Nucleus accumbens (tissue), 56 donors: Measurements from ENCODE around the gene HOTAIR.

Experiments used
- DNase-seq, 56 donors: peaks; one replicate each; lab custom pipeline; 2025; lab: John Stamatoyannopoulos, UW

HOTAIR gene

GRCh38 chr12:53977596-53978445 is 3.1 kb upstream of the HOTAIR start:
- no peak for DNase-seq

DNA sequence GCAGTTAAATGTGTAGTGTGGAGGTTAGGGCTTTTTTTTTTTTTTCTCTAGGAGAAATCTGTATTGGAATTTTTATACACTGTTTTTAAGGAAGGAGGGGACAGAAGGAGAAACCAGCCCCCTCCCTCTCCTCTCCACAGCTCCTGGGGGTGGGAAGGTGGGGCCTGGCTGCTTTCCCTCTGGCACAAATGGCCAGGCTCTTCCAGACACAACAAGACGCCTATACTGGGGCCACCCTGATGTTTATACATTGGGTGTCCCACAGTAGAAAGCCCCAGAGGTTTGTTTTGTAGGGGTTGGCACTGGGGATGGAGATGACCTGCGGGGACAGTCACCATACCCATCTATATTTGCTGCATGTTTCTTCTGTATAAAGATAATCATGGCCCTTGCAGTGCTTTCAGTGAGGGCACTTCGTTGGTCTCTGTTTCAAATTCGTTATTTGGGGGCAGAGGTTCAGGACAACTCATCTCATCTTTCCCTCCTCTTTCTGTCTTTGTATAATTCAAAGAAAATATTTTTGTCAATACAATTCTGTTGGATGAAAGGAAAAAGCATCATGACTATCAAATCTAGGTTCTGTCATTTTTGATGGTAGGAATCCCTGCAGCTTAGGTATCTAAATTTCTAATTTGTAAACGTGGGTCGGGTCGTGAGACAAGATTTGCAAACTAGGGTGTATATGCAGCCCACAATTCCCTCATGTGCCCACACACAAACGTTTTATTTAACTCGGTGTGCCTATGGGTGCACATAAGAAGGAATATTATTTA is 2.3 kb upstream of the HOTAIR start:
- no peak for DNase-seq

- DNase-seq = no peak
Measured at GRCh38 chr12:53976172-53976822, 1.5 kb upstream of the HOTAIR start.

DNA sequence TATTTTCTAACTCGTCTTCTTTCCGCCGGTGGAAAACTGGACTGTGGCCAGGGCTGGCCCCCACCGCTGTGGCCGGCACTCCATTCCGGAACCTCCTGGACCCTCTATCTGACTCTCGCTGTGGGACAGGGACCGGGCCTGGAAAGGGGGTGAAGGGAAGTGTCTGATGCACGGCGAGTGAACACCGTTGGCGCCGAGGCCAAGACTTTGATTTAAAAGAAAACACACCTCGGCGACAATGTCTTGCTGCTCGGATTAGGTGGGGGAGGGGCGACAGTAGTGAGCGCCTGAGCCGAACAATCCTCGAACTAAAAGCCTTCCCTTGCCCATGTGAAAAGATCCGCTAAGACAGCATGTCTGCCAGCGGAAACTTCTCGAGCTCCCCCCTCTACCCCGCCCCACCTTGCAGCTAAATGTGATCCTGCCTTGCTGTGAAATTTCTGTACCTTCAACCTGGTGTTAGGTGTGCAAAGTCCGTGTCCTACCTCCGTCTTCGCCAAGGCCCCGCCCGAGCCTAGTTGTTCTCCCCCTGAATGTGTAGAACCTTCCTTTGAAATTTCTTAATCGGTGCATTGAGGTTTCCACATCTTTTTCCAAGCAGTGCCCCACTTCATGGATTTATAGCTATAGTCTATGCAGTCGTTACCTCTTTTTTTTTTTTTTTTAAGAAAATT is 862 bp upstream of the HOTAIR start:
- DNase-seq = no peak

DNA sequence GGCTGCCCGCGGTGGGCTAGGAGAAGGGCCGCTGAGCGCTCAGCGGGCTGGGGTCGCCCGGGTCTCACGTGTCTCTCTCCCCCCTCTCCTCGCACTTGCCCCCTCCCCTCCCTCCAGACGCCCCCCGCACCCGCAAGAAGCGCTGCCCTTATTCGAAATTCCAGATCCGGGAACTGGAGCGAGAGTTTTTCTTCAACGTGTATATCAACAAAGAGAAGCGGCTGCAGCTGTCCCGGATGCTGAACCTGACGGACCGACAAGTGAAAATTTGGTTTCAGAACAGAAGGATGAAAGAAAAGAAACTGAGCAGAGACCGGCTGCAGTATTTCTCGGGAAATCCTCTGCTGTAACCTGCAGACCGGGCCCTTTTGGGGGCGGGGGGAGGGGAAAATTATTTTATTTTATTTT is 314 bp upstream of the HOTAIR start:
- no peak for DNase-seq

DNA sequence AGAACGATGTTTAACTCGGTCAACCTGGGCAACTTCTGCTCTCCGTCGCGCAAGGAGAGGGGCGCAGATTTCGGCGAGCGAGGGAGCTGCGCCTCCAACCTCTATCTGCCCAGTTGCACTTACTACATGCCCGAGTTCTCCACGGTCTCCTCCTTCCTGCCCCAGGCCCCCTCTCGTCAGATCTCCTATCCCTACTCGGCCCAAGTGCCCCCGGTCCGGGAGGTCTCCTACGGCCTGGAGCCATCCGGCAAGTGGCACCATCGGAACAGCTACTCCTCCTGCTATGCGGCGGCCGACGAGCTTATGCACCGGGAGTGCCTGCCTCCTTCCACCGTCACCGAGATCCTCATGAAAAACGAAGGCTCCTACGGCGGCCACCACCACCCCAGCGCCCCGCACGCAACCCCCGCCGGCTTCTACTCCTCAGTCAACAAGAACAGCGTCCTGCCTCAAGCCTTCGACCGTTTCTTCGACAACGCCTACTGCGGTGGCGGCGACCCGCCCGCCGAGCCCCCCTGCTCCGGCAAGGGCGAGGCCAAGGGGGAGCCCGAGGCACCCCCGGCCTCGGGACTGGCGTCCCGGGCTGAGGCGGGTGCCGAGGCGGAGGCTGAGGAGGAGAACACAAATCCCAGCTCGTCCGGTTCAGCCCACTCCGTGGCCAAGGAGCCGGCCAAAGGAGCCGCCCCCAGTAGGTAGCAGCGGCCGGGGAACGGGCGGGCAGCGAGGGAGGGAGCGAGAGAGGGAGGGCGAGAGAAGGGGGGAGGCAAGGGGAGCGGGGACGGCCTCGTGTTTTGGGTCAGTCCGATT is 1.3 kb downstream of the HOTAIR start:
- DNase-seq = no peak

DNA sequence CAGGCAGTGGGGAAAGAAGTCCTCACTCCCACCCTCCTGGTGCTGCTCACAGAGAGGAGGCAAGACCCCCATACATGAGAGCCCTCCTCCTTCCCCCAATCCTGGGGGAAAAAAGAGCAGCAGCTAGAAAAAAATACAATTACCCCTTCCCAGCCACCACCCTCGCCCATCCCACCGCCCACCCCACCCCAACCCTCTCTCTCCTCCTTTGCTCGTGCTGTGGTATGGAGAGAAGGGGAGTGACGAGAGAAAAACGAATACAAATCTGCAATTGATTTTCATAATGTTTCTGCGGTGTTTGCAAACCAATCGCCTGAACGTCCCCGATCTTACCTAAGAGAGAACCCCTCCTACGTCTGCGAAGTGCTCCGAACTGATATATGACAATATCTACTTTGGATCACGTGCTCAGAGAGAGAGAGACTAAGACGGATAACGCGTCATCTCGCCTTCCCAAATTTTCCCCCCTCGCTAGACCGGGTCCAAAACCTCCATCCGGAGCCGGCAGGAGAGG is 2.0 kb downstream of the HOTAIR start, which contains the start of gene HOXC11:
Gene HOXC11, plus strand, starts transcription at position 405 of the 514 bp plus-strand sequence. CDS start 116 bp downstream, outside the sequence.
- DNase-seq = no peak

DNA sequence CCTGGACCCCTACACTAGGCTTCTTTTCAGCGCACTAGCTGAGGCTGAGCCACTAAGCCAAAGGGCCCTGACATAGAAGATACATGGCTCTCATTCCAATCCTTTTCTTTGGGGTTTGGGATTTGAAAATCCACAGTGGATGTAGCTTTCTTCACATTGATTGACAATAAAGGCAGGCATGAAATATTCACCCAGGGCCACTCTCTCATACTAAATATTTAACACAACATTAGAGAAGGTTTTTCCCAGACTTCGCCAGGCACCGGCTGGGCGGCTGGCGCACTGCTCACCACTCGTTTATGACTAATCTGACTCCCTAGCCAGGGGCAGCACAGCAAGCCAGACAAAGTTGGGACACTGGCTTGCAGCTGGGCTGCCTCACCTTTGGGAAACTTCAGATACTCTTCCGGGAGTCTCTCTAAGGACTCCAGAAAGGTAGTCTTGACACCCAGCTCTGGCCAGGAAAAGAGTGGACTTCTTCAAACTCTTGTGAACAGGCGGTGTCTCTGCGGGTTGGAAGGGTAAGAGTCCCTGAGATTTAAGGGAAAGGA is 2.5 kb downstream of the HOTAIR start:
- DNase-seq = no peak

DNA sequence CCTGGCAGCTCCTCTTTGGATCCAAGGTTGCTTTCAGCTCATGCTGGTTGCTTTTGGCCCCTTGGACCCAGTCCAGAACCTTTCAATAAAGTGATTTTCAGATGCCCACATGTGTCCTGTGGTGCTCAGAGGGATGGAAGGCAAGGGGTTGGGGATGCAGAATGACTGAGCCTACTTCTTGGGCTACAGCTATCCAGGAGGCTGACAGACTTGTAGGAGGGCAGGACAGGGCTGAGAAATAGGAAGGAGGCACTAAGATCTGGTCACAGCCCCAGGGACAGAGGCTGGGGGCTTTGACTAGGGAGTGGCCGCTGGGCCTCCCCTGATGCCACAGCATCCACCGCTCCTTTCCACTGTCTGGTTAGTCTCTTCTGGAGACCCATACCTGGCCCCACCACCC is 3.1 kb downstream of the HOTAIR start:
- DNase-seq = no peak

GRCh38 chr12:53971129-53971528 is 3.6 kb downstream of the HOTAIR start:
- no peak for DNase-seq

- DNase-seq = no peak
Measured at GRCh38 chr12:53970451-53970850, 4.3 kb downstream of the HOTAIR start.

DNA sequence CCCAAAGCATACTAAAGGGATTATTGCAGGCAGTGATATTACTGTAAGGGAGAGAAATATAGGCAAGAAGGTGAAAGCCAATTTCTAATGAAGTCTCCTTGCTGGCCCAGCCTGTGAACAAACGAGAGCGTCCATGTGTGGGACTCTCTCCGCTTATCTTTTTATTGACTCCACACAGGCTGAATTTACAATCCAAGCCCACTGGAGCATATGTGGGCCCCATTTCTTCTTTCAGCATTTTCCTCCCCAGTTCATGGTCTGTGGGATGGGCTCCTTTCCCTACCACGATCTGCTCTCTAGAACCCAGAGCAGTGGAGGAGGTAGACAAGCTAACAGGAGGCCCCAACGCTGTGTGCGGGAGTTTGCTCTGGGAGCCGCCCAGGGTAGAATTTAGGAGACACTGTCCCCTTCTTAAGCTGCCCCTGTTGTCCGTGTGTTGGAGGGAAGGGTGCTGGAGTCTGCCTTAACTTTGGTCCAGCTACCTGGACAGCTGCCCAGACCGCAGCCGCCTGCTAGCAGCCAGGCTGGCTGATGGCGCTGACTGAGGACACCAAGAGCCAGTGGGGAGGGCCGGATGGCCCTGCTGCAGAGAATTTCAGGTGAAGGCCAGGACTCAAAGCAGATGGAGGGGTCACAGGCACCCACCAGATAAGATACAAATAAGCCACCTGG is 5.0 kb downstream of the HOTAIR start:
- DNase-seq = no peak

DNA sequence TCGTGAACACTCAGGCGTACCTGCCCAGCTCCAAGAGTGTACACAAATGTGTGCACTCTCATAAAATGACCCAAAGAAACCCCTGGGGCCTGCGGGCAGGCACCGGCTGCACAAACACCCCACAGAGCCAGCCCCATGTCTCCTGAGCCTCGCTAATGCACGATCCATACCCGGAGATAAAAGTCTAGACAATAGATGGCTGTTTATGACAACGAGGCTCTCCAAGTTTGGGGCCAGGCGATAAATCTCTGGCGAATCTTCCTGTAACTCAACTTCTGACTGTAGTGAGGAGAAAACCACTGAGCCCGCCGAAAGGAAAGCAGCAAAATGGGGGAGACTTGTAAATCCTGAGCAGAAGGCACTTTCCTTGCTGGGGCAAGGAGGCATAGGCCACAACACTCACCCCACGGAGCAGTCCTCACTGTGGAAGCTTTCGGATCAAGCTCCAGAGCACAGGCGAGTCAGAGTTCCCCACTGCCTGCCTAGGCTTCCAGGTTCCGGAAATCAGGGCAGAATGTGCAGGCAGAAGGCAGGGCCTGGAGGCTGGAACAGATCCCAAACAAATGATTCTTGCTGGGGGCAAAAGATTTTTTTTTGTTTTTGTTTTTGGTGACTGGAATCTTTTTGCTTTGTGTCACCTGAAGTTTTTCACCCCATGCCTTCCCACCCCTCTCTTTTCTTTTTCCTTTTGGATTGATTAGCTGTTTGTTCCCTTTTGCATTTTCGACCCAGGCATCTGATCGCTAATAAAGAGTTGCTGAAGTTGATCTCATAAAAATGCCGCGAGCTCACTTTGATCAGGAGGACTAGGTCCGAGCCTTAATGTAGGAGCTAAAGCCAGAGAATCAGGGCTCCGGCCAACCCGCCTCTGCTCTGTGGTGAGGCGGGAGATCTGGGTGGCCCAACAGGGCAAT is 6.3 kb downstream of the HOTAIR start:
- DNase-seq = no peak

- DNase-seq = no peak
Measured at GRCh38 chr12:53967421-53967925, 7.3 kb downstream of the HOTAIR start.

DNA sequence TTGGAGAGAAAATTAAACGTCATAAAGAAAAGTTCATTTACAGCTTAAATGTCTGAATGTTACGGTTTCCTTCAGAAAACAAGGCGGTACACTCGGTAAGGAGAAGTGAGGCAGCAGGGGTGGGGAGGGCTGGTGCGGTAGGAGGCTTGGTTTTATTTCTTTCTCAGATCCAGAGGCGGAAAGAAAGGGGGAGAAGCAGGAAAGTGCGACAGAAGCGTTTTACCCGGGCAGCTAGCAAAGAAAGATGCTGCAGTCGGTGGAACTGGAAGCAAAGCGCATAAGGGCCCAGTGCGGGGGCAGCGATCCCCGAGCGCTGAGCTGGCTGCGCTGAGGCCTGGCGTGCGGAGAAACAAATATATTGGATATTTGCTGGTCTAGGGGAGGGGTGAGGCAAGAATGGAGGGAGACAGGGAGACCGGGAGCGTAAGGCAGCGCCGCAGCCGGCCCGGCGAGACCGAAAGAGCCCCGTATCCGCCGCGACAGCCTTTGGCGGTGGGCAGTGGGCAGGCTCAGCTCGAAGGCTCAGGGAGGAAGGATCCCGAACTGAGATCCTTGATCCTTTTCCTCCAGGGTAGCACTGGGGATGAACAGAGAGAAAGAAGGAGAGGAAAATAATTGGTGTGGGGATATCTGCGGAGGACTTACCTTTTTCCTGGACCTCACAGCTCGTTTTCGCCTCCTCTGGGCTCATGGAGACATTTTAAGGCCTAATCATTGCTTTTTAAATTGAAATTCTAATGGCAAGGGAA is 8.2 kb downstream of the HOTAIR start:
- no peak for DNase-seq

DNA sequence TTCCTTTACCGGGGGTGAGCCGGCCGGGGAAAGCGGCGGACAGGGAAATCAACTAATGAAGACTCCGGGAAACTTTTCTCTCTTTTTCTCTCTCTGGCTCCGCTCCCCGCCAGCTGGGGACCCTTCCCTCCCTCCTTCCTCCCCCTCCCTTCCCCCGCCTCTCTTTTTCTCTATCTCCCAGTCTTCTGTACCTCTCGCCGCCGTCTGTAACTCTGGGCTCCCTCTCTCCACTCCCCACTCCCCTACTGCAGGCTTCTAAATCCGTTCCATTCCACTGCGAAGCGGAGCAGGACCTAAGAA is 8.7 kb downstream of the HOTAIR start:
- no peak for DNase-seq
